ENCODE data around the gene GDI1.
A peak's percentile ranks its signal among the peaks of the same experiment; 100 is the strongest.
"Not testable (repeated sequence)": the region's sequence is repeated elsewhere in the genome, so short reads cannot be mapped to it uniquely, and the experiment has no call there.

Gene GDI1

GRCh38 chrX:154436983-154437752, at the start of gene GDI1:
Gene GDI1, plus strand, starts transcription at chrX:154437154. Its CDS starts 101 bp downstream, at chrX:154437255.
- H3K36me3 ChIP-seq (ENCODE audit: insufficient read depth, low read depth, low read length) = peaks cover 25% of the 10 kb centered on the region
- H3K4me3 ChIP-seq (ENCODE audit: low read length) = peak within 1 kb of the TSS; percentile 75
- no peak within 1 kb of the TSS for H3K27ac ChIP-seq (ENCODE audit: low read length)

DNA sequence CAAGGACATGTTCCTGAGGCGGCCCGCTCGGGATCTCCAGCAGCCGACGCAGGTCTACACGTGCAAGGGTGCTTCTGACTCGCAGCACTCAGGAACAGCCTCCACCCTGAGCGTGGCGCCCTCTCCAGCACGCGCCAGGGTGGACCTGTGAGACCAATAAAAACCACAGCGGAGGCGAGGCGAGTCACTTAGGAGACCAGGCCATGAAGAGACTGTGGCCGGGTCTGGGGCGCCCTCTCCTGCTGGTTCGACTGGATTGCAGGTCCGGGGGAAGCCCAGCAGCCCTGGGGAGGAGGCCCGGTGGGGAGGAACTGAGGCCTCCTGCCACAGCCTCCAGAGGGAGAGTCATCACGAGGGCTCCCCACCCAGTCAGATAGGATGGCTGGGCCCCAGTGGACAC, 48.9 kb upstream of the GDI1 start:
- H3K4me3 ChIP-seq (ENCODE audit: low read length); H3K27me3 ChIP-seq (ENCODE audit: insufficient read depth, low read length); H3K9me3 ChIP-seq (ENCODE audit: insufficient read depth, low read depth, low read length); H3K9ac ChIP-seq (ENCODE audit: low read depth, low read length); H3K27ac ChIP-seq (ENCODE audit: low read length); H3K36me3 ChIP-seq (ENCODE audit: insufficient read depth, low read depth, low read length); H3K4me1 ChIP-seq (ENCODE audit: insufficient read depth, low read length): not testable (repeated sequence)

More at GRCh38 chrX:154436983-154437752, at the start of gene GDI1:
- peak within 1 kb of the TSS; percentile 58; the same call in 1 of the 2 replicates for H3K9ac ChIP-seq (ENCODE audit: low read depth, low read length)
- no peaks in the 10 kb centered on the region for H3K27me3 ChIP-seq (ENCODE audit: insufficient read depth, low read length)
- no peaks in the 10 kb centered on the region for H3K9me3 ChIP-seq (ENCODE audit: insufficient read depth, low read depth, low read length)
- H3K4me1 ChIP-seq (ENCODE audit: insufficient read depth, low read length) = no peaks in the 10 kb centered on the region

DNA sequence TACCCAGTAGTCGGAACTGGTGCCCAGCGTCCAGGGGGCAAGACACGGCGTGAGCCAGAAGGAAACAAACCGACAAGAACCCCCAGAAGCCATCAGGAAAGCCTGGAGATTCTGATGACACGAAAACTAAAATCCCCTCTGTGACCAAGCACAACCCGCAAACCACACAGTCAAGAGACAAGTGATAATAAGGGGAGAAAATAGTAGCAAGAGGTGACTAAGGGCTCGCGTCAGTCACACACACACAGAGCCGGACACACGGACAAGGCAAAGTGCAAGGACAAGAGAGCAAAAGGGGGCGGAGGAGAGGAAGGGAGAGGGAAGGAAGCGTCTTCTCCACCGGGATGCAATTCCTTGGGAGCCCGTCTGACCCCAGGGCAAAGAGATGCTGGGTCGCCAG, 48.3 kb upstream of the GDI1 start:
- not testable (repeated sequence) for H3K9me3 ChIP-seq (ENCODE audit: insufficient read depth, low read depth, low read length); H3K36me3 ChIP-seq (ENCODE audit: insufficient read depth, low read depth, low read length); H3K4me3 ChIP-seq (ENCODE audit: low read length); H3K9ac ChIP-seq (ENCODE audit: low read depth, low read length); H3K27ac ChIP-seq (ENCODE audit: low read length); H3K4me1 ChIP-seq (ENCODE audit: insufficient read depth, low read length); H3K27me3 ChIP-seq (ENCODE audit: insufficient read depth, low read length)

DNA sequence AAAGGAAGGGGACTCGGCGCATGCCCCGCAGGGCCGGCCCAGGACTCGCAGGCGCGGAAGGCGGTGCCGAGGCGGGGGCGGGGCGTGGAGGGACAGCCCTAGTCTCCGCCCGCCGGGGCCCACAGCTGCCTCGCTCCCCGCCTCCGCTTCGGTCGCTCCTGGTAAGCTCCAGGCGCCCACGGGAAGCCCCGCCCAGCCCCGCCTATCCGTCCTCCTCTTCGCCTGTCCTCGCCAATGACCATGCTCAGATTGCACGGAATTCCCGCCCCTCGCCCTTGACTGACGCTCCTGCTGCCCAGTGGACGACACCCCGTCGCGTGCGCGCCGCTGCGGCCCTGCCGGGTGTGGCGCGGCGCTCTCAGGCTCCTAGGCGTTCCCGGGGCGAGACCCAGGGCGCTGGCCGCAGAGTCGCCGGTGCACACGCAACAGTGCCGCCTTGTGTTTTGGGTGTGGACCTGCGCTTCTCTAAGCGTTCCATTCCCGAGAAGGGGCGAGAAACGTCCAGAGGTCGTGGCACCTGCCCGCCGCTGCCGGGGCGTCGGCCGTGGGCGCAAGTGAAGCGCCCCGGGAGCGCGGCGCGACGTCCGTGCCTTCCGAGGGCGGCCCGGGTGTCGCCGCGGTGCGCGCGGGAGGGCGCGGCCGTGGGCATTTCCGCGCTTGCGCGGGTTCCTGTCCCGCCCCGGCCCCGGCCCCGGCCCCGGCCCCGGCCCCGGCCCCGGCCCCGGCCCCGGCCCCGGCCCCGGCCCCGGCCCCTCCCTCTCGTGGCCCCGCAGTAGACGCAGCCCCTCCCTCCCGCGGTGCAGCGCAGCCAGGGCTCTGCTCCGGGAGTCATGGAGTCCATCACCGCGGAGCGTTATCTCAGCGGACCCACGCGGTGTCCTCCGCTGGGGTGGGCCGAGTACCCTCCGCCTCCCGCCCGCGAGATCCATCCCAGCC, 46.9 kb upstream of the GDI1 start:
- not testable (repeated sequence) for H3K36me3 ChIP-seq (ENCODE audit: insufficient read depth, low read depth, low read length); H3K9me3 ChIP-seq (ENCODE audit: insufficient read depth, low read depth, low read length); H3K4me3 ChIP-seq (ENCODE audit: low read length); H3K4me1 ChIP-seq (ENCODE audit: insufficient read depth, low read length); H3K27me3 ChIP-seq (ENCODE audit: insufficient read depth, low read length); H3K9ac ChIP-seq (ENCODE audit: low read depth, low read length); H3K27ac ChIP-seq (ENCODE audit: low read length)

DNA sequence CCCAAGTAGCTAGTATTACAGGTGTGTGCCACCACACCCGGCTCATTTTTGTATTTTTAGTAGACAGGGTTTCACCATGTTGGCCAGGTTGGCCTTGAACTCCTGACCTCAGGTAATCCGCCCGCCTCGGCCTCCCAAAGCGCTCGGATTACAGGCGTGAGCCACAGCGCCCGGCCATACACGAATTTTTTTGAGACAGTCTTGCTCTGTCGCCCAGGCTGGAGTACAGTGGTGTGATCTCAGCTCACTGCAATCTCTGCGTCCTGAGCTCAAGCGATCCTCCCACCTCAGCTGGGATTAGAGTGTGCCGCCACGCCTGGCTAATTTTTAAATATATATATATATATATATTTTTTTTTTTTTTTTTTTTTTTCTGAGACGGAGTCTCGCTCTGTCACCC, 40.6 kb upstream of the GDI1 start:
- H3K4me3 ChIP-seq (ENCODE audit: low read length); H3K27me3 ChIP-seq (ENCODE audit: insufficient read depth, low read length); H3K4me1 ChIP-seq (ENCODE audit: insufficient read depth, low read length); H3K9me3 ChIP-seq (ENCODE audit: insufficient read depth, low read depth, low read length); H3K9ac ChIP-seq (ENCODE audit: low read depth, low read length); H3K27ac ChIP-seq (ENCODE audit: low read length): not testable (repeated sequence)
- H3K36me3 ChIP-seq (ENCODE audit: insufficient read depth, low read depth, low read length) = peaks cover 28% of the 10 kb centered on the region

DNA sequence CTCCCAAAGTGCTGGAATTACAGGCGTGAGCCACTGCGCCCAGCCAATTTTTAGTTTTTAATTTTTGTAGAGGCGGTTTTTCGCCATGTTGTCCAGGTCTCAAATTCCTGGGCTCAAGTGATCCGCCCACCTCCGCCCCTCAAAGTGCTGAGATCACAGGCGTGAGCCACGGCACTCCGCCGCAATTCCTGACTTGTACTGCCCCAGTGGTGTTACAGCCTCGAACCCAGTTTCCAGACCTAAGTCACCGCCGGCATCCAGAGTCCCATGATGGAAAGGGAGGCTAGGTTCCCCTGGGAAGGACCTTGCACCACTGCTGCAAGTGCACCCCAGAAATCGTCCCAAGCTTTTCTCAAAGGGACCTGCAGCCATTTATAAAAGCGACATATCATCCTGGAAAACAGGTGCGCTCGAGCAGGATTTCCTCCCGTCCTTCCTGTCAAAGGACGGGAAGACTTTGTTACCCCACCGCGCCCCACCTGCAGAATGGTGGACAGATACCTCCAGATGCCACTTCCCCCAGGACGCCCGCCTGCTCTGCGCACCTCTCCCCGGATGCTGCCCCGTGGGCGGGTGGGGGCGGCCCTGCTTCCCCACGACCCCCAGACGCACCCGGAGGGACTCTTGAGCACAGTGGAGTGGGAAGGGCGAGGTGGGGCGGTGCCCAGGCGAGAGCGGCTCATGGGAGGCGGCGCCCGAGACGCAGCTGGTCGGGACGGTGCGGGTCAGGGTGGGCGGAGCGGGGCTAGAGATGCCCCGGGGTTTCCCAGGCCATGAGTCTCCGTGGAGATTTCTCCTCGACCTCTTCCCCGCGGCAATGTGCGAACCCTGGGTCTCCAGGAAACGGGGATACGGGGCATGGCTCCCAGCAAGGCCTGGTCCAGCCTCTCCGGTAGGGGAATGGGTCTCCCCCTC, 39.7 kb upstream of the GDI1 start:
- Histone ChIP-seq H3K36me3 (ENCODE audit: insufficient read depth, low read depth, low read length) (peaks cover 28% of the 10 kb centered on the region), H3K4me1 (ENCODE audit: insufficient read depth, low read length) (no peaks in the 10 kb centered on the region; the same call in 1 of the 2 replicates), H3K9me3 (ENCODE audit: insufficient read depth, low read depth, low read length) (no peaks in the 10 kb centered on the region), H3K9ac (ENCODE audit: low read depth, low read length) (peak overlapping the region; percentile 99), H3K27ac (ENCODE audit: low read length) (peak overlapping the region; percentile 84), H3K27me3 (ENCODE audit: insufficient read depth, low read length) (no peaks in the 10 kb centered on the region), H3K4me3 (ENCODE audit: low read length) (peak overlapping the region; percentile 92)

DNA sequence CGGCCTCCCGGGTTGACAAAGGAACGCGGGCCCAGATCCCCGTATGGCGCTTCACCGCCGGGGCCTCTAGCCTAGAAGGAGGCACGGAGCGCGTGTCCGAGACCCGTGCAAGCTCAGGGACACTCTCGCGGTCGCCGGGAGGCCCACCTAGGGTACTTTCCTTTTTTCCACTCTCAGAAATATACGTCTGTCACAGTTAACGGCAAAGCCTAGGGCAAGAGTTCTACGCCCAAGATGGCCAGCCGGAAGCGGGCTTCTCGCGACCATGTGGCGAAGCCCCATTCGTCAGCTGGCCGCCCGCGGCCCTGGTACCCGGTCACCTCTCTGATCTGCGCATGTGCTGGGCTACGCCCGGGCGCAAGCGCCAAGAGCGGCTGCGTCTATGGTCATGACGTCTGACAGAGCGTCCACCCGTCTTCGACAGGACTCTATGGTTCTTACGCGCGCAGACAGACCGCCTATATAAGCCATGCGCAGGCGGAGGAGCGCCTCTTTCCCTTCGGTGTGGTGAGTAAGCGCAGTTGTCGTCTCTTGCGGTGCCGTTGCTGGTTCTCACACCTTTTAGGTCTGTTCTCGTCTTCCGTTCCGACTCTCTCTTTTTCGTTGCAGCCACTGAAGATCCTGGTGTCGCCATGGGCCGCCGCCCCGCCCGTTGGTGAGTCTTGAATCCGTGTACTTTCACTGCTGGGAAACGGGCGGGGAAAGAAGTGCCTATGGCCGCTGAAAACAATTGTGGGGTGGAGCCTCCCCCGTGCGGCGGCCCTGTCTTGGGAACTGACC, 38.9 kb upstream of the GDI1 start, which contains the start of gene RPL10:
RPL10 (plus strand) TSS at position 490 of the 780 bp plus-strand sequence; CDS start at position 633, 143 bp downstream.
- Histone ChIP-seq H3K9ac (ENCODE audit: low read depth, low read length) (peak within 1 kb of the TSS; percentile 99), H3K9me3 (ENCODE audit: insufficient read depth, low read depth, low read length) (no peaks in the 10 kb centered on the region), H3K27me3 (ENCODE audit: insufficient read depth, low read length) (no peaks in the 10 kb centered on the region), H3K4me3 (ENCODE audit: low read length) (peak within 1 kb of the TSS; percentile 92), H3K27ac (ENCODE audit: low read length) (peak within 1 kb of the TSS; percentile 91), H3K36me3 (ENCODE audit: insufficient read depth, low read depth, low read length) (peaks cover 28% of the 10 kb centered on the region), H3K4me1 (ENCODE audit: insufficient read depth, low read length) (no peaks in the 10 kb centered on the region; the same call in 1 of the 2 replicates)

GRCh38 chrX:154398668-154399526, 38.1 kb upstream of the GDI1 start:
- Histone ChIP-seq H3K4me3 (ENCODE audit: low read length) (peak overlapping the region; percentile 92), H3K36me3 (ENCODE audit: insufficient read depth, low read depth, low read length) (peaks cover 28% of the 10 kb centered on the region), H3K9ac (ENCODE audit: low read depth, low read length) (peak overlapping the region; percentile 99), H3K4me1 (ENCODE audit: insufficient read depth, low read length) (no peaks in the 10 kb centered on the region; the same call in 1 of the 2 replicates), H3K27ac (ENCODE audit: low read length) (peak overlapping the region; percentile 91), H3K9me3 (ENCODE audit: insufficient read depth, low read depth, low read length) (no peaks in the 10 kb centered on the region), H3K27me3 (ENCODE audit: insufficient read depth, low read length) (no peaks in the 10 kb centered on the region)

- peak overlapping the region; percentile 91 for H3K27ac ChIP-seq (ENCODE audit: low read length)
- peak overlapping the region; percentile 92 for H3K4me3 ChIP-seq (ENCODE audit: low read length)
- H3K4me1 ChIP-seq (ENCODE audit: insufficient read depth, low read length) = no peaks in the 10 kb centered on the region; the same call in 1 of the 2 replicates
- H3K27me3 ChIP-seq (ENCODE audit: insufficient read depth, low read length) = no peaks in the 10 kb centered on the region
- peaks cover 28% of the 10 kb centered on the region for H3K36me3 ChIP-seq (ENCODE audit: insufficient read depth, low read depth, low read length)
- no peaks in the 10 kb centered on the region for H3K9me3 ChIP-seq (ENCODE audit: insufficient read depth, low read depth, low read length)
- peak overlapping the region; percentile 99 for H3K9ac ChIP-seq (ENCODE audit: low read depth, low read length)
These were observed 37.2 kb upstream of the GDI1 start for GRCh38 chrX:154399527-154400368.
